Loucy (cell line): ENCODE results near the gene CENPVL3.

ENCODE experiments used
- EZH2phosphoT487 ChIP-seq: fragments of 200-600 bp; IDR thresholded peaks from 2 replicates; pipeline ENCODE4 v1.6.1; 2018; ENCODE audit warnings: antibody characterized with exemption, mild to moderate bottlenecking, moderate library complexity, borderline replicate concordance
- TF ChIP-seq, protein P1 (sequence below): fragments of 200-600 bp; sonication (generic); conservative IDR thresholded peaks from 2 replicates; pipeline ENCODE4 v1.5.1; 2014; ENCODE audit warnings: mild to moderate bottlenecking, antibody characterized with exemption, low read length

DNA sequence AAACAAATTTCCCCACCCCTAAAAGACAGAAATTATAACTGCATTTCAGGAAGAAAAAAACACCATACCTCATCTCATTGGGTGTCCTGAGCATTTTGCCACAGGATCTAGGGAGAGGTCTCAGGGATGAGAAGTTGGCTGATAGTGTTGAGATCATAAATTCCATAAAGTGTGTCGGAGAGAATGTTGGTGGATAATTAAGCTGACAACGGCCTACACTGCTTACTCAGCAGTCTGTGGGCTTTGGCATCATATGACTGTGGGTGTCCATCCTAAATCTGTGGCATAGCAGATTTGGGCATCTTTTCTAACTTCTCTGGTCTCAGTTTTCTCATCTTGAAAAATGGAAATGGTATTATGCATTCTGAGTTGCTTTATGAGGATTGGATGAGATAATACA lies 12.3 kb downstream of the CENPVL3 start:
- TF ChIP-seq, protein P1, sequence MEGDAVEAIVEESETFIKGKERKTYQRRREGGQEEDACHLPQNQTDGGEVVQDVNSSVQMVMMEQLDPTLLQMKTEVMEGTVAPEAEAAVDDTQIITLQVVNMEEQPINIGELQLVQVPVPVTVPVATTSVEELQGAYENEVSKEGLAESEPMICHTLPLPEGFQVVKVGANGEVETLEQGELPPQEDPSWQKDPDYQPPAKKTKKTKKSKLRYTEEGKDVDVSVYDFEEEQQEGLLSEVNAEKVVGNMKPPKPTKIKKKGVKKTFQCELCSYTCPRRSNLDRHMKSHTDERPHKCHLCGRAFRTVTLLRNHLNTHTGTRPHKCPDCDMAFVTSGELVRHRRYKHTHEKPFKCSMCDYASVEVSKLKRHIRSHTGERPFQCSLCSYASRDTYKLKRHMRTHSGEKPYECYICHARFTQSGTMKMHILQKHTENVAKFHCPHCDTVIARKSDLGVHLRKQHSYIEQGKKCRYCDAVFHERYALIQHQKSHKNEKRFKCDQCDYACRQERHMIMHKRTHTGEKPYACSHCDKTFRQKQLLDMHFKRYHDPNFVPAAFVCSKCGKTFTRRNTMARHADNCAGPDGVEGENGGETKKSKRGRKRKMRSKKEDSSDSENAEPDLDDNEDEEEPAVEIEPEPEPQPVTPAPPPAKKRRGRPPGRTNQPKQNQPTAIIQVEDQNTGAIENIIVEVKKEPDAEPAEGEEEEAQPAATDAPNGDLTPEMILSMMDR = no peak
- no peak for TF ChIP-seq EZH2phosphoT487
